Loucy (cell line): ENCODE data around the gene UQCC2.

Experiments used
- H2AFZ ChIP-seq: fragments of 200-600 bp; sonication (generic); 2 replicates; pipeline ENCODE4 v1.6.0; 2016; ENCODE audit warnings: antibody characterized with exemption, mild to moderate bottlenecking, low read length, moderate library complexity
- H3F3A ChIP-seq: fragments of 200-600 bp; 2 replicates; pipeline ENCODE4 v1.6.0; 2016; ENCODE audit warnings: antibody characterized with exemption, low read depth, mild to moderate bottlenecking
- H3K27me3 ChIP-seq: fragments of 200-600 bp; sonication (generic); 2 replicates; pipeline ENCODE4 v1.6.1; 2014; ENCODE audit warnings: low read length, mild to moderate bottlenecking; ENCODE audit not compliant: insufficient read depth, poor library complexity, severe bottlenecking
- H3K36me3 ChIP-seq: fragments of 200-600 bp; sonication (generic); 2 replicates; pipeline ENCODE4 v1.6.1; 2016; ENCODE audit warnings: low read length; ENCODE audit not compliant: insufficient read depth
- H3K4me1 ChIP-seq: fragments of 200-600 bp; sonication (generic); 2 replicates; pipeline ENCODE4 v1.5.1; 2014; ENCODE audit warnings: low read length, mild to moderate bottlenecking; ENCODE audit not compliant: insufficient read depth, poor library complexity, severe bottlenecking
- H3K4me2 ChIP-seq: fragments of 200-600 bp; sonication (generic); 2 replicates; pipeline ENCODE4 v1.6.0; 2014; ENCODE audit warnings: antibody characterized with exemption, low read length, low read depth, mild to moderate bottlenecking; ENCODE audit not compliant: poor library complexity, severe bottlenecking
- H3K4me3 ChIP-seq: fragments of 200-600 bp; sonication (generic); 2 replicates; pipeline ENCODE4 v1.5.1; 2014; ENCODE audit warnings: low read length, mild to moderate bottlenecking, mixed read lengths; ENCODE audit not compliant: poor library complexity, severe bottlenecking
- H3K79me2 ChIP-seq: fragments of 200-600 bp; sonication (generic); 2 replicates; pipeline ENCODE4 v1.6.1; 2014; ENCODE audit warnings: low read length; ENCODE audit not compliant: insufficient read depth
- H3K9ac ChIP-seq: fragments of 200-600 bp; sonication (generic); 2 replicates; pipeline ENCODE4 v1.6.0; 2014; ENCODE audit warnings: mild to moderate bottlenecking, low read depth, low read length, moderate library complexity; ENCODE audit not compliant: poor library complexity, severe bottlenecking
- H3K9me2 ChIP-seq: fragments of 200-600 bp; sonication (generic); replicated peaks from 2 replicates; pipeline ENCODE4 v1.6.1; 2016; ENCODE audit warnings: low read depth, low read length, mixed read lengths
- H3K9me3 ChIP-seq: fragments of 200-600 bp; sonication (generic); 2 replicates; pipeline ENCODE4 v1.6.1; 2014; ENCODE audit warnings: mild to moderate bottlenecking, antibody characterized with exemption, low read length, low read depth; ENCODE audit not compliant: insufficient read depth
- H4K20me1 ChIP-seq: fragments of 200-600 bp; sonication (generic); 2 replicates; pipeline ENCODE4 v1.6.0; 2014; ENCODE audit warnings: antibody characterized with exemption, low read length, mild to moderate bottlenecking; ENCODE audit not compliant: insufficient read depth, poor library complexity, severe bottlenecking
- CTCF ChIP-seq: fragments of 200-600 bp; sonication (generic); conservative IDR thresholded peaks from 2 replicates; pipeline ENCODE4 v1.5.1; 2014; ENCODE audit warnings: mild to moderate bottlenecking, antibody characterized with exemption, low read length
- EZH2phosphoT487 ChIP-seq: fragments of 200-600 bp; IDR thresholded peaks from 2 replicates; pipeline ENCODE4 v1.6.1; 2018; ENCODE audit warnings: antibody characterized with exemption, mild to moderate bottlenecking, moderate library complexity, borderline replicate concordance

The UQCC2 gene

GRCh38 chr6:33691456-33692077 is 19.9 kb downstream of the UQCC2 start:
- H3K4me3 ChIP-seq = no peak overlapping the region
- H3K9me2 ChIP-seq = no peaks in the 10 kb centered on the region
- no peak overlapping the region for H3K9ac ChIP-seq
- peaks cover 5% of the 10 kb centered on the region for H3K4me1 ChIP-seq
- no peaks in the 10 kb centered on the region for H3K79me2 ChIP-seq
- H2AFZ ChIP-seq = no peak overlapping the region
- H4K20me1 ChIP-seq = no peaks in the 10 kb centered on the region
- no peaks in the 10 kb centered on the region for H3F3A ChIP-seq
- no peaks in the 10 kb centered on the region for H3K9me3 ChIP-seq
- peaks cover 81% of the 10 kb centered on the region; the same call in 1 of the 2 replicates for H3K36me3 ChIP-seq
- no peak for TF ChIP-seq CTCF
- TF ChIP-seq EZH2phosphoT487 = no peak
- H3K27me3 ChIP-seq = no peaks in the 10 kb centered on the region
- H3K4me2 ChIP-seq = no peak overlapping the region

GRCh38 chr6:33690766-33691165 is 20.7 kb downstream of the UQCC2 start:
- TF ChIP-seq CTCF (no peak), EZH2phosphoT487 (no peak)
- H3K9me2 ChIP-seq = no peaks in the 10 kb centered on the region
- no peak overlapping the region for H3K4me2 ChIP-seq
- H2AFZ ChIP-seq = no peak overlapping the region
- no peaks in the 10 kb centered on the region for H3K79me2 ChIP-seq
- H3K4me3 ChIP-seq = no peak overlapping the region
- no peaks in the 10 kb centered on the region for H3K4me1 ChIP-seq
- no peaks in the 10 kb centered on the region for H3K9me3 ChIP-seq
- no peaks in the 10 kb centered on the region for H3K27me3 ChIP-seq
- H3K36me3 ChIP-seq = peaks cover 83% of the 10 kb centered on the region; the same call in 1 of the 2 replicates
- H4K20me1 ChIP-seq = no peaks in the 10 kb centered on the region
- H3K9ac ChIP-seq = no peak overlapping the region
- no peaks in the 10 kb centered on the region for H3F3A ChIP-seq

GRCh38 chr6:33689879-33690278 is 21.6 kb downstream of the UQCC2 start:
- TF ChIP-seq CTCF (no peak), EZH2phosphoT487 (no peak)

More at GRCh38 chr6:33689879-33690278, 21.6 kb downstream of the UQCC2 start:
- Histone ChIP-seq H3K4me3 (no peak overlapping the region), H3K4me2 (no peak overlapping the region), H3K9me3 (no peaks in the 10 kb centered on the region), H3K4me1 (no peaks in the 10 kb centered on the region), H3F3A (no peaks in the 10 kb centered on the region), H3K36me3 (peaks cover 82% of the 10 kb centered on the region; the same call in 1 of the 2 replicates), H4K20me1 (no peaks in the 10 kb centered on the region), H3K9me2 (no peaks in the 10 kb centered on the region), H3K27me3 (no peaks in the 10 kb centered on the region), H3K79me2 (no peaks in the 10 kb centered on the region), H3K9ac (no peak overlapping the region), H2AFZ (no peak overlapping the region)
